ENCODE results near the gene GAGE12J. TPM values are rescaled to one million over a fixed set of nuclear protein-coding genes. Genes with fewer than 3 reads are reported as not detected.

Gene GAGE12J
- total RNA-seq, 1 experiment from 2014 or later, result not detected

- Mint-ChIP-seq H3K36me3 (ENCODE audit: insufficient read depth in 1 of 3, low read depth in 3 of 3) (peaks cover 0 to 2% (median 1%) of the 10 kb centered on the region in 3 experiments; a peak in 5 of 7 replicates), H3K27me3 (ENCODE audit: low read depth) (peaks cover 2% of the 10 kb centered on the region)
Observed at GRCh38 chrX:49290215-49290614, 31.6 kb upstream of the GAGE12J start.

More at GRCh38 chrX:49290215-49290614, 31.6 kb upstream of the GAGE12J start:
- H4K91ac ChIP-seq (ENCODE audit: insufficient read length, low read depth, low read length), result no peak overlapping the region
- TF ChIP-seq CTCF (conservative IDR thresholded peaks at IDR 0.05), result no peak
- no peaks in the 10 kb centered on the region for H3K27me3 ChIP-seq (ENCODE audit: insufficient read depth, low read length)
- peaks cover 5 to 6% of the 10 kb centered on the region in 2 experiments for H3K4me1 Mint-ChIP-seq
- H3K9me3 Mint-ChIP-seq, result peaks cover 52 to 76% of the 10 kb centered on the region in 2 experiments
- H3K4me1 ChIP-seq (ENCODE audit: insufficient read depth, low read length), result no peaks in the 10 kb centered on the region
- no peak overlapping the region for H2BK120ac ChIP-seq (ENCODE audit: low read depth, low read length, poor library complexity, severe bottlenecking)
- H3K18ac ChIP-seq (ENCODE audit: insufficient read length, low read depth, low read length), result no peak overlapping the region
- no peak overlapping the region for H2AK5ac ChIP-seq (ENCODE audit: insufficient read length, low read length)
- H2BK12ac ChIP-seq (ENCODE audit: insufficient read length, low read depth, low read length), result no peak overlapping the region
- WGBS (ENCODE audit: extremely low coverage, insufficient read length, low lambda C conversion rate), result no CpG with 5 or more reads among the region's 7 CpGs
- no peaks in the 10 kb centered on the region for H3K79me1 ChIP-seq (ENCODE audit: insufficient read depth, low read depth, low read length, poor library complexity, severe bottlenecking)
- H3K23me2 ChIP-seq (ENCODE audit: insufficient read length, low read depth, low read length, poor library complexity, severe bottlenecking), result no peaks in the 10 kb centered on the region
- H3K14ac ChIP-seq (ENCODE audit: insufficient read depth, low read length), result no peak overlapping the region
- no peaks in the 10 kb centered on the region for H4K20me1 ChIP-seq (ENCODE audit: control insufficient read depth, insufficient read depth, insufficient read length)
- H3K9ac ChIP-seq (ENCODE audit: extremely low read depth, insufficient read length, low read length), result no peak overlapping the region
- no peak overlapping the region for H3K4ac ChIP-seq (ENCODE audit: low read depth, low read length)
- no peak overlapping the region for H2BK20ac ChIP-seq (ENCODE audit: low read depth, low read length, poor library complexity, severe bottlenecking)
- no peak overlapping the region for H3K56ac ChIP-seq (ENCODE audit: insufficient read length, low read depth, low read length)
- peaks cover 28% of the 10 kb centered on the region for H3K9me3 ChIP-seq (ENCODE audit: control insufficient read depth, low read depth, low read length)
- no peak overlapping the region for H2BK15ac ChIP-seq (ENCODE audit: low read depth, low read length)
- H3K4me3 Mint-ChIP-seq, result no peak overlapping the region
- H2AFZ ChIP-seq (ENCODE audit: low read length), result no peak overlapping the region
- no peak for DNase-seq
- H3K79me2 ChIP-seq (ENCODE audit: insufficient read depth, low read length), result no peaks in the 10 kb centered on the region
- no peak overlapping the region for H4K5ac ChIP-seq (ENCODE audit: insufficient read length, low read depth, low read length)
- H2BK5ac ChIP-seq (ENCODE audit: insufficient read length, low read length), result no peak overlapping the region
- H4K8ac ChIP-seq (replicated peaks; ENCODE audit: insufficient read length, low read depth, low read length), result no peak overlapping the region
- no peak overlapping the region for H3K4me2 ChIP-seq (ENCODE audit: insufficient read depth, insufficient read length, low read length)
- no peak overlapping the region for H3T11ph ChIP-seq (ENCODE audit: low read length)
- no peak overlapping the region for H3K27ac Mint-ChIP-seq
- H3K27ac ChIP-seq (ENCODE audit: insufficient read length, low read depth, low read length), result no peak overlapping the region
- H3K23ac ChIP-seq (ENCODE audit: insufficient read length, low read depth, low read length), result no peak overlapping the region
